ENCODE measurements around the gene ELMO3. TPM values are rescaled to one million over a fixed set of nuclear protein-coding genes. Genes with fewer than 3 reads are reported as not detected.
A peak's percentile ranks its signal among the peaks of the same experiment; 100 is the strongest.

ELMO3 gene
- total RNA-seq, 8 experiments from 2014 or later: 0.43 to 2.8 (median 1.2) TPM

GRCh38 chr16:67166598-67167168 is 32.2 kb upstream of the ELMO3 start:
- ATAC-seq (replicated peaks in 6 of 8): no peak
- peaks cover 26 to 36% of the 10 kb centered on the region in 2 donors for H3K4me1 ChIP-seq (replicated peaks in 1 of 2)

GRCh38 chr16:67167588-67167987 is 31.3 kb upstream of the ELMO3 start:
- Histone ChIP-seq H3K4me1 (replicated peaks in 1 of 2) (peaks cover 26 to 34% of the 10 kb centered on the region in 2 donors), H3K27ac (no peak overlapping the region), H3K4me3 (no peak overlapping the region)
- 60 to 83% methylated on average over 1 of the region's 7 CpGs; no CpG with 5 or more reads in 8 of the 10 experiments for WGBS, 10 experiments
- in situ Hi-C loops (cut with MboI; ENCODE audit: low pct_unique_long_range_greater_than_20kb in 2 of 9, low sequenced_read_pairs in 9 of 9, unreplicated experiment in 9 of 9): loop anchor here in 8 of 9 experiments (25.0 kb wide), 2 partner anchors 180 to 205 kb away; partner anchors contain the start of genes CES3 (in 7 of the 8) and CES4A (in 1 of the 8)
- ATAC-seq (replicated peaks in 6 of 8): no peak

More at GRCh38 chr16:67166598-67167168, 32.2 kb upstream of the ELMO3 start:
- no peak overlapping the region for H3K4me3 ChIP-seq
- in situ Hi-C loops (cut with MboI; ENCODE audit: low pct_unique_long_range_greater_than_20kb in 2 of 9, low sequenced_read_pairs in 9 of 9, unreplicated experiment in 9 of 9): loop anchor here in 8 of 9 experiments (25.0 kb wide), 2 partner anchors 179 to 204 kb away; partner anchors contain the start of genes CES3 (in 7 of the 8) and CES4A (in 1 of the 8)
- H3K27ac ChIP-seq: no peak overlapping the region
- 20 to 82% methylated on average over 1 to 2 of the region's 5 CpGs; no CpG with 5 or more reads in 8 of the 10 experiments for WGBS, 10 experiments

DNA sequence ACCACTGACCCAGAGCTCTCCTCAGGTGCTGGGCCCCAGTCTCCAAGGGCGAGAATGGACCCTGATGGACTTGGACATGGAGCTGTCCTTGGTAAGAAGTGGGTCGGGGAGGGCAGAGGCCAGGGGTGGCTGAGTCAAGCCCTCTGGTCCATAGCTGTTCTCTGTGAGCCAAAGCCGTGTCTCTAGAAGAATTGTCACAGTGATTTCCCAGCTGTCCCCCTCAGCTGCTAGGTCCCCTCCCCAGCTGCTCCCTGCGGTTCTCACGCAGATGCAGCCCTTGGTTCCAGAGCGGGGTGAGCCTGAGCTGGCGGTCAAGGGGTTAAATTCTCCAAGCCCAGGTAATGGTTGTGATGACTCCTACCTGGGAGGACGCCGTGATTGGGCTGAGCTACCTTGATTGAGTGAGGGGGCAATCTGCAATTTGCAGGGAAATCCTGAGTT is 29.9 kb upstream of the ELMO3 start:
- peaks cover 32% of the 10 kb centered on the region in 2 donors for H3K4me1 ChIP-seq (replicated peaks in 1 of 2)
- H3K27ac ChIP-seq: peak overlapping the region in 1 of 2 donors; percentile 81
- in situ Hi-C loops (cut with MboI; ENCODE audit: low pct_unique_long_range_greater_than_20kb in 2 of 9, low sequenced_read_pairs in 9 of 9, unreplicated experiment in 9 of 9): loop anchor here in 8 of 9 experiments (25.0 kb wide), 2 partner anchors 182 to 207 kb away; partner anchors contain the start of genes CES3 (in 7 of the 8) and CES4A (in 1 of the 8)
- H3K4me3 ChIP-seq: no peak overlapping the region
- 41 to 75% (median 51%) methylated on average over 2 to 4 of the region's 9 CpGs; no CpG with 5 or more reads in 7 of the 10 experiments for WGBS, 10 experiments
- ATAC-seq (replicated peaks in 6 of 8): no peak

DNA sequence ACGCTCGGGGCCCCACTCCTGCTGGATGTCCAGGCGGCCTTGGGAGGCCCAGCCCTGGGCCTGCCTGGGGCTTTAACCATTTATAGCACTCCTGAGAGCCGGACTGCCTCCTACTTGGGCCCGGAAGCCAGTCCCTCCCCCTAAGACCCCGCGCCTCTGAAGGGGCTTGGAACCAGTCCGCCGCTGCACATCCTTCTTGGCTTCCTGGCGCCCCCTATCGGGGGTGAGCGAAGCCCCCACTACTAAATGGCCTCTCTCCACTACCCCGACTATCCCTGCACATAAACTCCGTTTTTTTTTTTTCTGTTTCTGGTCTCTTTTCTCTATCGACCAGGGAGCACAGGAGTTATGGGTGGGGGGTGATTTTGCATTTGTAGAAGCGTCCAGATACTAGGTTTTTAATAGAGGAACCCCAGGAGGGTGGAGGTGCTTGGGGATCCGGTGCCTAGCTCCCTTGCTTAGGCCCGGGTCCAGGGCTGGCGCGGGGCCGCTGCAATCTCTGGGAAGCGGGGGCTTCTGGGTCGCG is 29.2 kb upstream of the ELMO3 start:
- peak overlapping the region; percentile 24 to 42 (median 30) for H3K4me3 ChIP-seq
- peak overlapping the region; percentile 70 to 81 for H3K27ac ChIP-seq
- H3K4me1 ChIP-seq (replicated peaks in 1 of 2): peaks cover 34 to 36% of the 10 kb centered on the region in 2 donors
- ATAC-seq (replicated peaks in 6 of 8): peak; percentile 1 to 27 (median 14)
- 0 to 10% (median 1%) methylated on average over 1 to 14 of the region's 24 CpGs; no CpG with 5 or more reads in 4 of the 10 experiments for WGBS, 10 experiments
- in situ Hi-C loops (cut with MboI; ENCODE audit: low pct_unique_long_range_greater_than_20kb in 2 of 9, low sequenced_read_pairs in 9 of 9, unreplicated experiment in 9 of 9): loop anchor here in 8 of 9 experiments (25.0 kb wide), 2 partner anchors 182 to 207 kb away; partner anchors contain the start of genes CES3 (in 7 of the 8) and CES4A (in 1 of the 8)

DNA sequence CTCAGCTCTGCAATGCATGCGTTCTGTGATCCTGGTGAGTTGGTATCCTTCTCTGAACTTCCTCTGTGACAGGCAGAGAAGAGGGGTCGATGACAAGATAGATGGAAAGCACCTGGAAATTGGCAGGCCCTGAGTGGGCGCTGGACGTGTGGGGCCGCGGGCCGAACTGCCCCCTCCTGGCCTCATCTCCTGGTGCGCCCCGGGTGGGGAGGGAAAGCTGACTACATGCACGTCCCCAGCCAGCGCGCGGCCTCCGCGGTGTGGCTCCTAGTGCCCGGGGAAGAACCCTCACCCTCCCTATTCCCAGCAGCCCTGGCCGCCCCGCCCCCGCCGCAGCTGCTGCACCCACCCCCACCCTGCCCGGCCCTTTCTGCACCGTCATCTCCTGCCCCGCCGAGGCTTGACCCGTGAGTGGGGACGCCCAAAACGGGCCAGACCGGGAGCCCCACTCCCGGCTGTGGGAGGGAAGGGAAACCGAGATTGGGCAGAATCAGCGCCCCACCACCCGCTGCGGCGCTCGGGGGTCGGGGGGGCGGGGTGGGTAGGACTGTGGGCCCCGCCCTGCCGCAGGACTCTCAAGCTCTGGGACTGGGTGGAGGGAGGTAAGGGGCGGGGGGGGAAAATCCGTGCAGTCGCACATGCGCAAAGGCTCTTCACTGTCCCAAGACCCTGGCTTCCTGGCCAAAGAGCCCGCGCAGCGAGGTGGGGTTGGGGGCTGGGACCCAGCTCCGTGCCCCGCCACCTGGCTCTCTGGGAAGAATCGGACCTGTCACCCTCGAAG is 28.6 kb upstream of the ELMO3 start, which contains the start of gene NOL3:
TSS of gene NOL3 (plus strand) at position 371 of the 781 bp plus-strand sequence.
- H3K27ac ChIP-seq: peak within 1 kb of the TSS; percentile 70 to 81
- 0 to 6% methylated on average over 1 to 7 of the region's 50 CpGs; no CpG with 5 or more reads in 8 of the 10 experiments for WGBS, 10 experiments
- ATAC-seq (replicated peaks in 6 of 8): peak; percentile 50 to 78 (median 67)
- peak within 1 kb of the TSS; percentile 24 to 42 (median 30) for H3K4me3 ChIP-seq
- in situ Hi-C loops (cut with MboI; ENCODE audit: low pct_unique_long_range_greater_than_20kb in 2 of 9, low sequenced_read_pairs in 9 of 9, unreplicated experiment in 9 of 9): loop anchor here in 8 of 9 experiments (25.0 kb wide), 2 partner anchors 183 to 208 kb away; partner anchors contain the start of genes CES3 (in 7 of the 8) and CES4A (in 1 of the 8)
- peaks cover 35% of the 10 kb centered on the region in 2 donors for H3K4me1 ChIP-seq (replicated peaks in 1 of 2)

- ATAC-seq (replicated peaks in 6 of 8): peak; percentile 2 to 23 (median 7)
- whole genome bisulfite sequencing, 10 experiments: 3 to 50% (median 30%) methylated on average over 1 to 12 of the region's 14 CpGs; no CpG with 5 or more reads in 1 of the 10 experiments
- Histone ChIP-seq H3K4me3 (peak overlapping the region; percentile 24 to 42 (median 30)), H3K4me1 (replicated peaks in 1 of 2) (peaks cover 35% of the 10 kb centered on the region in 2 donors), H3K27ac (peak overlapping the region; percentile 70 to 81)
- in situ Hi-C loops (cut with MboI; ENCODE audit: low pct_unique_long_range_greater_than_20kb in 2 of 9, low sequenced_read_pairs in 9 of 9, unreplicated experiment in 9 of 9): loop anchor here in 8 of 9 experiments (25.0 kb wide), 2 partner anchors 184 to 209 kb away; partner anchors contain the start of genes CES3 (in 7 of the 8) and CES4A (in 1 of the 8)
Measured at GRCh38 chr16:67170949-67171649, 27.8 kb upstream of the ELMO3 start.

DNA sequence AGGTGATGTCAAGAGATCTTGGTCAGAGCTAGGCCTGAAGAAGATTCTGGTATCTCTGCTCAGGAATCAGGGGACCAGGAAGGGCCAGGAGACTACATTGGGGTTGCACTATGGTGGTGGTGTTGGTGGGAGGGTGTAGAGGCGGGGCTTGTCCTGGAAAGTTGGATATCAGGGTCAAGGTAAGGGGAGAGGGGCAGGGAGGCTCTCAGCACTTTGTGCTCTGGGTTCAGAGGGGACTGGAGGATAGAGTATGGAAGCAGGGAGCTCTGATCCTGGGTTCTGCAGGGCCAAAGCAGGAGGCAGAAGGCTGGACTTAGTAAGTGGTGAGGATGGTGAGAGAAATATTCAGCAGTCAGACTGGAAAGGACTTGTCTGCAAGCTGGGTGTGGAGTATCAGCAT is 25.6 kb upstream of the ELMO3 start:
- WGBS, 10 experiments: 75% methylated on average over 1 of the region's 1 CpG; no CpG with 5 or more reads in 9 of the 10 experiments
- peak overlapping the region in 1 of 5 donors; percentile 29 for H3K4me3 ChIP-seq
- peaks cover 35% of the 10 kb centered on the region in 2 donors for H3K4me1 ChIP-seq (replicated peaks in 1 of 2)
- in situ Hi-C loops (cut with MboI; ENCODE audit: low pct_unique_long_range_greater_than_20kb in 2 of 9, low sequenced_read_pairs in 9 of 9, unreplicated experiment in 9 of 9): loop anchor here in 8 of 9 experiments (25.0 kb wide), 2 partner anchors 186 to 211 kb away; partner anchors contain the start of genes CES3 (in 7 of the 8) and CES4A (in 1 of the 8)
- no peak overlapping the region for H3K27ac ChIP-seq
- ATAC-seq (replicated peaks in 6 of 8): no peak

- in situ Hi-C loops (cut with MboI; ENCODE audit: low pct_unique_long_range_greater_than_20kb in 2 of 9, low sequenced_read_pairs in 9 of 9, unreplicated experiment in 9 of 9): loop anchor here in 8 of 9 experiments (25.0 kb wide), 2 partner anchors 187 to 212 kb away; partner anchors contain the start of genes CES3 (in 7 of the 8) and CES4A (in 1 of the 8)
- Histone ChIP-seq H3K4me1 (replicated peaks in 1 of 2) (peaks cover 31 to 33% of the 10 kb centered on the region in 2 donors), H3K4me3 (peak overlapping the region; percentile 14 to 29 (median 16)), H3K27ac (no peak overlapping the region)
- 0 to 22% (median 2%) methylated on average over 1 to 10 of the region's 71 CpGs; no CpG with 5 or more reads in 3 of the 10 experiments for WGBS, 10 experiments
- peak; percentile 50 to 81 (median 58) for ATAC-seq (replicated peaks in 6 of 8)
Measured at GRCh38 chr16:67173808-67174705, 24.9 kb upstream of the ELMO3 start.

GRCh38 chr16:67174706-67175231 is 24.2 kb upstream of the ELMO3 start:
- WGBS, 10 experiments: 40 to 88% (median 65%) methylated on average over 3 to 12 of the region's 31 CpGs; no CpG with 5 or more reads in 6 of the 10 experiments
- no peak overlapping the region for H3K27ac ChIP-seq
- peak overlapping the region in 2 of 5 donors; percentile 14 to 29 for H3K4me3 ChIP-seq
- peaks cover 24 to 26% of the 10 kb centered on the region in 2 donors for H3K4me1 ChIP-seq (replicated peaks in 1 of 2)
- in situ Hi-C loops (cut with MboI; ENCODE audit: low pct_unique_long_range_greater_than_20kb in 2 of 9, low sequenced_read_pairs in 9 of 9, unreplicated experiment in 9 of 9): loop anchor here in 8 of 9 experiments (25.0 kb wide), 2 partner anchors 187 to 212 kb away; partner anchors contain the start of genes CES3 (in 7 of the 8) and CES4A (in 1 of the 8)
- ATAC-seq (replicated peaks in 6 of 8): no peak

DNA sequence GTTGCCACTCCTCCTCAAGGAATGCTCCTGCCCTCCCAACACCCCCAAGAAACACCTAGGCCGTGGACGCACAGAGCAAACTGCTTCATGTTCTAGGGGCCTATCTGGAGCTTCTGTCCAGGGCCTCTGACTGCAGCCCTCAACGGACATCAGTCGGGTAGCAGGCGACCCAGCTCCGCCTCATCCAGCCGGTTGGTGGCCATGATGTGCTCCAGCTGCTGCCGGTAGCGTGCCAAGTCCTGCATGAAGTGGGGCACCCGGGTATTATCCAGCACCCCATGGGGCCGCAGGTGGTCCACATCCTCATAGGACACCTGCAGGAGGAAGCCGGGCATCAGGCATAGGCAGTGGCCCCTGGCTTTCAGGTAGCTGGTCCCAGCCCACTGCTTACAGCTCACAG is 22.3 kb upstream of the ELMO3 start:
- ATAC-seq (replicated peaks in 6 of 8): no peak
- peaks cover 13 to 18% of the 10 kb centered on the region in 2 donors for H3K4me1 ChIP-seq (replicated peaks in 1 of 2)
- 83% methylated on average over 5 to 7 of the region's 12 CpGs; no CpG with 5 or more reads in 8 of the 10 experiments for WGBS, 10 experiments
- H3K4me3 ChIP-seq: no peak overlapping the region
- in situ Hi-C loops (cut with MboI; ENCODE audit: low pct_unique_long_range_greater_than_20kb in 2 of 9, low sequenced_read_pairs in 9 of 9, unreplicated experiment in 9 of 9): no loop called here
- H3K27ac ChIP-seq: no peak overlapping the region

All from motor neuron (in vitro differentiated cells).